Spinal cord (tissue), 10 donors: ENCODE results near the gene OMA1. TPM values are rescaled to one million over a fixed set of nuclear protein-coding genes. Genes with fewer than 3 reads are reported as not detected.
"Not testable (repeated sequence)": the region's sequence is repeated elsewhere in the genome, so short reads cannot be mapped to it uniquely, and the experiment has no call there.

Experiments
- DNase-seq, 6 donors: peaks; one replicate each; pipeline versions ENCODE4 v3.0.0 to v3.0.0-alpha.2; 2013 to 2015; ENCODE audit warnings: low spot score in 6 of 6, low read depth in 4 of 6
- H3K27ac ChIP-seq: one replicate; pipeline ENCODE4 v1.5.1; 2013; ENCODE audit warnings: low read depth, low read length, control low read depth
- H3K27me3 ChIP-seq: one replicate; pipeline ENCODE4 v1.6.1; 2013; ENCODE audit warnings: low read length; ENCODE audit not compliant: control insufficient read depth, insufficient read depth
- H3K36me3 ChIP-seq: one replicate; pipeline ENCODE4 v1.6.1; 2013; ENCODE audit warnings: low read length; ENCODE audit not compliant: control insufficient read depth, insufficient read depth
- H3K4me1 ChIP-seq: one replicate; pipeline ENCODE4 v1.6.1; 2013; ENCODE audit warnings: low read length; ENCODE audit not compliant: control insufficient read depth, insufficient read depth
- H3K4me3 ChIP-seq: one replicate; pipeline ENCODE4 v1.5.1; 2013; ENCODE audit warnings: low read depth, low read length, control low read depth
- H3K9me3 ChIP-seq: one replicate; pipeline ENCODE4 v1.6.1; 2013; ENCODE audit warnings: low read length; ENCODE audit not compliant: control insufficient read depth, insufficient read depth
- WGBS: methylation state at CpG from one replicate; pipeline ENCODE4 v1.1.5; 2013; ENCODE audit warnings: missing lambda C conversion rate; ENCODE audit not compliant: insufficient coverage; 5-methylcytosine and 5-hydroxymethylcytosine counted together
- polyA plus RNA-seq, 2 donors: library from polyadenylated mRNA; unstranded; fragments of 120-200 nt; gene quantifications; one replicate each; pipeline ENCODE4 v1.2.1, GENCODE V29; 2013; ENCODE audit not compliant: insufficient read length in 2 of 2
- total RNA-seq, 2 donors: library from RNA; depleted of rRNA in 1 of 2; stranded (reverse); fragments of 120-200 nt in 1 of 2; fragments of >200 nt in 1 of 2; gene quantifications; one replicate each; pipeline versions ENCODE4 v1.2.3 to v1.2.4, GENCODE V29; 2013 to 2014
- donor health status: healthy.

OMA1 gene
- total and polyA plus RNA-seq, 4 donors, result 11.3 to 48.0 (median 21.7) TPM

- no peak overlapping the region for H3K4me3 ChIP-seq
- no peaks in the 10 kb centered on the region for H3K4me1 ChIP-seq
- no peak overlapping the region for H3K27ac ChIP-seq
- WGBS, result 100% methylated on average over 2 of the region's 4 CpGs
- no peaks in the 10 kb centered on the region for H3K9me3 ChIP-seq
- no peak for DNase-seq
- H3K36me3 ChIP-seq, result no peaks in the 10 kb centered on the region
- H3K27me3 ChIP-seq, result no peaks in the 10 kb centered on the region
Measured at GRCh38 chr1:58505286-58505685, 41.2 kb downstream of the OMA1 start.

GRCh38 chr1:58502519-58502918, 44.0 kb downstream of the OMA1 start:
- Histone ChIP-seq H3K4me1 (no peaks in the 10 kb centered on the region), H3K27ac (no peak overlapping the region), H3K9me3 (no peaks in the 10 kb centered on the region), H3K27me3 (no peaks in the 10 kb centered on the region), H3K36me3 (no peaks in the 10 kb centered on the region), H3K4me3 (no peak overlapping the region)
- peak in 1 of 6 donors; percentile 55 for DNase-seq

GRCh38 chr1:58500043-58500442, 46.5 kb downstream of the OMA1 start:
- Histone ChIP-seq H3K27me3 (no peaks in the 10 kb centered on the region), H3K4me1 (no peaks in the 10 kb centered on the region), H3K9me3 (no peaks in the 10 kb centered on the region), H3K4me3 (no peak overlapping the region), H3K36me3 (no peaks in the 10 kb centered on the region), H3K27ac (no peak overlapping the region)
- DNase-seq, result peak in 1 of 6 donors; percentile 33
- no CpG with 5 or more reads among the region's 1 CpG for WGBS

GRCh38 chr1:58497499-58497898, 49.0 kb downstream of the OMA1 start:
- Histone ChIP-seq H3K36me3 (no peaks in the 10 kb centered on the region), H3K9me3 (no peaks in the 10 kb centered on the region), H3K4me3 (no peak overlapping the region), H3K27me3 (no peaks in the 10 kb centered on the region), H3K4me1 (no peaks in the 10 kb centered on the region), H3K27ac (no peak overlapping the region)
- no CpG with 5 or more reads among the region's 4 CpGs for WGBS
- DNase-seq, result no peak

GRCh38 chr1:58496042-58496441, 50.5 kb downstream of the OMA1 start:
- no peaks in the 10 kb centered on the region for H3K9me3 ChIP-seq
- no peak overlapping the region for H3K27ac ChIP-seq
- no peak overlapping the region for H3K4me3 ChIP-seq
- no peaks in the 10 kb centered on the region for H3K4me1 ChIP-seq
- WGBS, result no CpG with 5 or more reads among the region's 3 CpGs
- H3K27me3 ChIP-seq, result no peaks in the 10 kb centered on the region
- peak in 1 of 6 donors; percentile 10 for DNase-seq
- no peaks in the 10 kb centered on the region for H3K36me3 ChIP-seq

- DNase-seq, H3K27ac ChIP-seq, H3K4me3 ChIP-seq, H3K9me3 ChIP-seq, H3K27me3 ChIP-seq, H3K4me1 ChIP-seq, H3K36me3 ChIP-seq: not testable (repeated sequence)
- WGBS, result 98% methylated on average over 18 of the region's 18 CpGs
Measured at GRCh38 chr1:58488914-58489313, 57.6 kb downstream of the OMA1 start.

GRCh38 chr1:58487002-58487401, 59.5 kb downstream of the OMA1 start:
- Histone ChIP-seq H3K4me3 (no peak overlapping the region), H3K9me3 (peaks cover 2% of the 10 kb centered on the region), H3K27ac (no peak overlapping the region), H3K36me3 (peaks cover 2% of the 10 kb centered on the region), H3K27me3 (no peaks in the 10 kb centered on the region), H3K4me1 (no peaks in the 10 kb centered on the region)
- no peak for DNase-seq
- 100% methylated on average over 4 of the region's 5 CpGs for WGBS

- H3K4me3 ChIP-seq, result no peak overlapping the region
- 100% methylated on average over 1 of the region's 2 CpGs for WGBS
- no peaks in the 10 kb centered on the region for H3K9me3 ChIP-seq
- no peak overlapping the region for H3K27ac ChIP-seq
- no peaks in the 10 kb centered on the region for H3K27me3 ChIP-seq
- DNase-seq, result no peak
- H3K4me1 ChIP-seq, result no peaks in the 10 kb centered on the region
- no peaks in the 10 kb centered on the region for H3K36me3 ChIP-seq
Measured at GRCh38 chr1:58481962-58482361, 64.6 kb downstream of the OMA1 start.

GRCh38 chr1:58480191-58480590, 66.3 kb downstream of the OMA1 start:
- Histone ChIP-seq H3K4me3 (no peak overlapping the region), H3K27me3 (no peaks in the 10 kb centered on the region), H3K4me1 (no peaks in the 10 kb centered on the region), H3K9me3 (no peaks in the 10 kb centered on the region), H3K27ac (no peak overlapping the region), H3K36me3 (no peaks in the 10 kb centered on the region)
- no peak for DNase-seq
- 93% methylated on average over 2 of the region's 2 CpGs for WGBS

- Histone ChIP-seq H3K4me3 (no peak overlapping the region), H3K36me3 (no peaks in the 10 kb centered on the region), H3K27me3 (no peaks in the 10 kb centered on the region), H3K27ac (no peak overlapping the region), H3K9me3 (no peaks in the 10 kb centered on the region), H3K4me1 (no peaks in the 10 kb centered on the region)
- no CpG with 5 or more reads among the region's 3 CpGs for whole genome bisulfite sequencing
- DNase-seq, result no peak
Measured at GRCh38 chr1:58477390-58477789, 69.1 kb downstream of the OMA1 start.
